Astrocyte (in vitro differentiated cells and primary cell): ENCODE data around the gene PPP1CC. TPM values are rescaled to one million over a fixed set of nuclear protein-coding genes. Genes with fewer than 3 reads are reported as not detected.

ENCODE experiments used
- DNase-seq: peaks from one replicate; pipeline ENCODE4 v3.0.0-alpha.2; 2010; ENCODE audit warnings: low read depth
- FAIRE-seq: peaks from 2 replicates; lab custom pipeline; 2011; peaks lifted over from hg19 to GRCh38; lab: Jason Lieb, UNC
- H2AFZ ChIP-seq: 2 replicates; pipeline ENCODE4 v1.6.0; 2012; ENCODE audit warnings: low read depth, low read length, inconsistent platforms
- H3K27ac ChIP-seq: 2 replicates; pipeline ENCODE4 v1.5.1; 2011; ENCODE audit warnings: low read depth, low read length, inconsistent platforms
- H3K27me3 ChIP-seq: 2 replicates; pipeline ENCODE4 v1.6.0; 2011; ENCODE audit warnings: low read length, inconsistent platforms; ENCODE audit not compliant: insufficient read depth
- H3K36me3 ChIP-seq: 2 replicates; pipeline ENCODE4 v1.5.1; 2011; ENCODE audit warnings: low read length, inconsistent platforms; ENCODE audit not compliant: insufficient read depth
- H3K4me1 ChIP-seq: 2 replicates; pipeline ENCODE4 v1.5.1; 2011; ENCODE audit warnings: low read length, inconsistent platforms; ENCODE audit not compliant: insufficient read depth
- H3K4me2 ChIP-seq: 2 replicates; pipeline ENCODE4 v1.6.0; 2012; ENCODE audit warnings: low read length, inconsistent platforms
- H3K4me3 ChIP-seq: 2 replicates; pipeline ENCODE4 v1.5.1; 2011; ENCODE audit warnings: low read depth, mild to moderate bottlenecking, low read length, inconsistent platforms; ENCODE audit not compliant: insufficient read depth
- H3K79me2 ChIP-seq: 2 replicates; pipeline ENCODE4 v1.6.0; 2012; ENCODE audit warnings: mild to moderate bottlenecking, low read length, inconsistent platforms; ENCODE audit not compliant: insufficient read depth
- H3K9ac ChIP-seq: 2 replicates; pipeline ENCODE4 v1.6.0; 2012; ENCODE audit warnings: mild to moderate bottlenecking, low read length, inconsistent platforms
- H3K9me3 ChIP-seq: 2 replicates; pipeline ENCODE4 v1.5.1; 2012; ENCODE audit warnings: low read depth, mild to moderate bottlenecking, low read length, inconsistent platforms; ENCODE audit not compliant: insufficient read depth
- H4K20me1 ChIP-seq: 2 replicates; pipeline ENCODE4 v1.6.0; 2012; ENCODE audit warnings: low read length, inconsistent platforms; ENCODE audit not compliant: insufficient read depth
- H3K27ac Mint-ChIP-seq: one replicate; pipeline ENCODE4 v1.8.0; 2021; ENCODE audit warnings: mild to moderate bottlenecking, mixed read lengths; ENCODE audit not compliant: unreplicated experiment
- H3K27me3 Mint-ChIP-seq: one replicate; pipeline ENCODE4 v1.8.0; 2021; ENCODE audit warnings: low read depth, mixed read lengths; ENCODE audit not compliant: unreplicated experiment
- H3K36me3 Mint-ChIP-seq: one replicate; pipeline ENCODE4 v1.8.0; 2021; ENCODE audit warnings: low read depth, mixed read lengths; ENCODE audit not compliant: unreplicated experiment
- H3K4me1 Mint-ChIP-seq: one replicate; pipeline ENCODE4 v1.8.0; 2021; ENCODE audit warnings: low read depth, mixed read lengths; ENCODE audit not compliant: unreplicated experiment
- H3K4me3 Mint-ChIP-seq: one replicate; pipeline ENCODE4 v1.8.0; 2021; ENCODE audit warnings: mild to moderate bottlenecking, moderate library complexity, mixed read lengths; ENCODE audit not compliant: unreplicated experiment
- H3K9me3 Mint-ChIP-seq: one replicate; pipeline ENCODE4 v1.8.0; 2021; ENCODE audit warnings: mild to moderate bottlenecking, mixed read lengths; ENCODE audit not compliant: unreplicated experiment
- EZH2 ChIP-seq: IDR thresholded peaks from 2 replicates; pipeline ENCODE4 v1.6.1; 2012; ENCODE audit warnings: mild to moderate bottlenecking, low read length, inconsistent platforms; ENCODE audit not compliant: insufficient read depth
- total RNA-seq: library from RNA; stranded (reverse); gene quantifications from 2 replicates; pipeline ENCODE4 v1.2.1, GENCODE V29; 2021
- TF ChIP-seq, protein P1 (sequence below): IDR thresholded peaks from 2 replicates; pipeline ENCODE4 v1.5.1; 2011; ENCODE audit warnings: low read depth, mild to moderate bottlenecking, inconsistent platforms, low read length, moderate library complexity; ENCODE audit not compliant: insufficient read depth

Gene PPP1CC
- total RNA-seq, 1 donor from 2014 or later: 107 TPM

DNA sequence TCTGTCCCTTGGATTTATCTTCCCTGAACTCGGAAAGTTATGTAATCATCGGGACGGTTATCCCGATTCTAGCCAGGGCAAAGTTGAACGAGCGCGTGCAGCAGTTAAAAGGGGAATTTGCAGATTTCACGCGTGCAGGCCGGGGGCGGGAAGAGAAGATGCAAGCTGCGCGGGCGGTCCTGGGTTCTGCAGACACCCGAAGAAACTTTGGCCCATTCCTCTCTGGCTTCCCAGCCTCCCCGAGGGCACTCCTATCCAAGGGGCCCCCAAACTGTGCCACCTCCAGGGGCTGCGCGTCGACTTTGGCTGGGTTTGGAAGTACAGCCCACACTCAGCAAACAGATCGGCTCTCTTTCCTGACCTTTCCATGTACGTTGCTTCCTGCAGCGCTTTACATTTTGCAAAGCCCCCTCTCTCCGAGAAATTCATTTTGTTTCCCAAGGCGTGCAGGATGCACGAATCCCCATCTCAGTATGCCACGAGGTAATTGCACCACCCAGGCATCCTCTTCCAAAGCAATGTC is 941 bp upstream of the PPP1CC start:
- Histone ChIP-seq H3K27me3 (no peaks in the 10 kb centered on the region), H3K27ac (no peak overlapping the region), H3K4me1 (peaks cover 27% of the 10 kb centered on the region), H2AFZ (peak overlapping the region; percentile 79), H3K9ac (peak overlapping the region; percentile 69), H3K9me3 (no peaks in the 10 kb centered on the region), H3K4me2 (peak overlapping the region; percentile 85), H3K4me3 (peak overlapping the region; percentile 59), H4K20me1 (peaks cover 35% of the 10 kb centered on the region), H3K36me3 (no peaks in the 10 kb centered on the region), H3K79me2 (peaks cover 41% of the 10 kb centered on the region)
- peak overlapping the region; percentile 100 for H3K4me3 Mint-ChIP-seq
- no peak for FAIRE-seq
- no peaks in the 10 kb centered on the region for H3K27me3 Mint-ChIP-seq
- H3K27ac Mint-ChIP-seq: no peak overlapping the region
- no peak for DNase-seq
- H3K9me3 Mint-ChIP-seq: no peaks in the 10 kb centered on the region
- H3K4me1 Mint-ChIP-seq: peaks cover 22% of the 10 kb centered on the region
- H3K36me3 Mint-ChIP-seq: peaks cover 2% of the 10 kb centered on the region
- no peak for TF ChIP-seq EZH2
- TF ChIP-seq, protein P1, sequence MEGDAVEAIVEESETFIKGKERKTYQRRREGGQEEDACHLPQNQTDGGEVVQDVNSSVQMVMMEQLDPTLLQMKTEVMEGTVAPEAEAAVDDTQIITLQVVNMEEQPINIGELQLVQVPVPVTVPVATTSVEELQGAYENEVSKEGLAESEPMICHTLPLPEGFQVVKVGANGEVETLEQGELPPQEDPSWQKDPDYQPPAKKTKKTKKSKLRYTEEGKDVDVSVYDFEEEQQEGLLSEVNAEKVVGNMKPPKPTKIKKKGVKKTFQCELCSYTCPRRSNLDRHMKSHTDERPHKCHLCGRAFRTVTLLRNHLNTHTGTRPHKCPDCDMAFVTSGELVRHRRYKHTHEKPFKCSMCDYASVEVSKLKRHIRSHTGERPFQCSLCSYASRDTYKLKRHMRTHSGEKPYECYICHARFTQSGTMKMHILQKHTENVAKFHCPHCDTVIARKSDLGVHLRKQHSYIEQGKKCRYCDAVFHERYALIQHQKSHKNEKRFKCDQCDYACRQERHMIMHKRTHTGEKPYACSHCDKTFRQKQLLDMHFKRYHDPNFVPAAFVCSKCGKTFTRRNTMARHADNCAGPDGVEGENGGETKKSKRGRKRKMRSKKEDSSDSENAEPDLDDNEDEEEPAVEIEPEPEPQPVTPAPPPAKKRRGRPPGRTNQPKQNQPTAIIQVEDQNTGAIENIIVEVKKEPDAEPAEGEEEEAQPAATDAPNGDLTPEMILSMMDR: no peak

DNA sequence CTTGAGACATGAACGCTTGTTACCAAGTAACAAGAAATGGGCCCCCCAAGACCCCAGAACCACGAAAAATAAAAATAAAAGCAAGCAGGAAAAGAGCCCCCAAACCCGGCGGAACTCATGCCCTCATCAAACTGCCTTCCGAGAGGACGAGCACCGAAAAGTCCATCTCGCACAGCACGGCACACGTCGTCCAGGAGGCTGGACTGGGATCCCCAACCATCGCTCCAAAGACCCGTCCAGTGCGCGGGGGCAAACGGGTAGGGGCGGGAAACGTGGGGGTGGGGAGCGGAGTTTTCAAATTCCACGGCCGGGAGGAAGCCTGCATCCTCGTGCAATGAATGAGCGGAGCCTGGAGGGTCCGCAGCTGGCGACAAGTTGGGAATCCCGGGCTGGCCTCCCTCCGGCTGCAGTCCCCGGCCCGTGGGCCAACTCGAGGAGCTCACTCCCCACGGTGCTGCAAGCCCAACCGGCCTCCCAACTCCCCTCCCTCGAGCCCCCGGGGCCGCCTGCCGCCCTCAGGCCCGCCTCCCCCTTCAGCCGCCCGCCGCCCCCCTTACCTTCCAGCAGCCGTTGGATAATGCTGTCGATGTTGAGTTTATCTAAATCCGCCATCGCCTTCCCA is 484 bp downstream of the PPP1CC start:
- Histone ChIP-seq H3K9me3 (no peaks in the 10 kb centered on the region), H3K79me2 (peaks cover 55% of the 10 kb centered on the region), H3K36me3 (no peaks in the 10 kb centered on the region), H3K9ac (peak overlapping the region; percentile 92), H2AFZ (peak overlapping the region; percentile 70), H3K27me3 (no peaks in the 10 kb centered on the region), H3K4me3 (peak overlapping the region; percentile 96), H4K20me1 (peaks cover 48% of the 10 kb centered on the region), H3K4me2 (peak overlapping the region; percentile 97), H3K27ac (peak overlapping the region; percentile 75), H3K4me1 (peaks cover 27% of the 10 kb centered on the region)
- no peak for FAIRE-seq
- TF ChIP-seq, protein P1: no peak
- no peak for TF ChIP-seq EZH2
- H3K4me1 Mint-ChIP-seq: peaks cover 33% of the 10 kb centered on the region
- H3K36me3 Mint-ChIP-seq: peaks cover 2% of the 10 kb centered on the region
- peak overlapping the region; percentile 92 for H3K27ac Mint-ChIP-seq
- no peaks in the 10 kb centered on the region for H3K9me3 Mint-ChIP-seq
- H3K4me3 Mint-ChIP-seq: peak overlapping the region; percentile 100
- no peak for DNase-seq
- no peaks in the 10 kb centered on the region for H3K27me3 Mint-ChIP-seq
